NCI-H1105 treated with DMSO at 0.1 percent for 48 hours (cell line): ENCODE data around the gene YAE1.

Experiments used
- DNase-seq: peaks from one replicate; lab custom pipeline; 2025; lab: John Stamatoyannopoulos, UW

The YAE1 gene

GRCh38 chr7:39554583-39555165, 11.5 kb upstream of the YAE1 start:
- no peak for DNase-seq

- no peak for DNase-seq
Observed at GRCh38 chr7:39557222-39557621, 9.0 kb upstream of the YAE1 start.

- DNase-seq, result no peak
Observed at GRCh38 chr7:39557911-39558310, 8.3 kb upstream of the YAE1 start.

GRCh38 chr7:39560408-39560807, 5.8 kb upstream of the YAE1 start:
- no peak for DNase-seq

GRCh38 chr7:39560997-39561396, 5.2 kb upstream of the YAE1 start:
- DNase-seq, result no peak

- peak; percentile 16 for DNase-seq
Observed at GRCh38 chr7:39565538-39565937, 666 bp upstream of the YAE1 start.

- DNase-seq, result no peak
Observed at GRCh38 chr7:39567294-39567693, 1.1 kb downstream of the YAE1 start.

- no peak for DNase-seq
Observed at GRCh38 chr7:39574673-39575349, 8.6 kb downstream of the YAE1 start.

- no peak for DNase-seq
Observed at GRCh38 chr7:39577229-39577874, 11.1 kb downstream of the YAE1 start.

- peak; percentile 88 for DNase-seq
Observed at GRCh38 chr7:39580149-39580874, 14.1 kb downstream of the YAE1 start.

GRCh38 chr7:39582536-39582935, 16.3 kb downstream of the YAE1 start:
- no peak for DNase-seq

GRCh38 chr7:39583539-39583938, 17.3 kb downstream of the YAE1 start:
- DNase-seq, result no peak

- DNase-seq, result no peak
Observed at GRCh38 chr7:39587393-39587792, 21.2 kb downstream of the YAE1 start.

- DNase-seq, result no peak
Observed at GRCh38 chr7:39588416-39588815, 22.2 kb downstream of the YAE1 start.

GRCh38 chr7:39589323-39590111, 23.3 kb downstream of the YAE1 start:
- peak; percentile 20 for DNase-seq

GRCh38 chr7:39592586-39592985, 26.4 kb downstream of the YAE1 start:
- no peak for DNase-seq

GRCh38 chr7:39594988-39595620, 28.9 kb downstream of the YAE1 start:
- DNase-seq, result peak; percentile 66

GRCh38 chr7:39602351-39602750, 36.1 kb downstream of the YAE1 start:
- DNase-seq, result no peak

- DNase-seq, result no peak
Observed at GRCh38 chr7:39603924-39604323, 37.7 kb downstream of the YAE1 start.

GRCh38 chr7:39605087-39605486, 38.9 kb downstream of the YAE1 start:
- DNase-seq, result no peak

GRCh38 chr7:39606352-39606751, 40.1 kb downstream of the YAE1 start:
- no peak for DNase-seq

- DNase-seq, result no peak
Observed at GRCh38 chr7:39606941-39607340, 40.7 kb downstream of the YAE1 start.
